ENCODE data around the gene CNIH3.

CNIH3 gene

DNA sequence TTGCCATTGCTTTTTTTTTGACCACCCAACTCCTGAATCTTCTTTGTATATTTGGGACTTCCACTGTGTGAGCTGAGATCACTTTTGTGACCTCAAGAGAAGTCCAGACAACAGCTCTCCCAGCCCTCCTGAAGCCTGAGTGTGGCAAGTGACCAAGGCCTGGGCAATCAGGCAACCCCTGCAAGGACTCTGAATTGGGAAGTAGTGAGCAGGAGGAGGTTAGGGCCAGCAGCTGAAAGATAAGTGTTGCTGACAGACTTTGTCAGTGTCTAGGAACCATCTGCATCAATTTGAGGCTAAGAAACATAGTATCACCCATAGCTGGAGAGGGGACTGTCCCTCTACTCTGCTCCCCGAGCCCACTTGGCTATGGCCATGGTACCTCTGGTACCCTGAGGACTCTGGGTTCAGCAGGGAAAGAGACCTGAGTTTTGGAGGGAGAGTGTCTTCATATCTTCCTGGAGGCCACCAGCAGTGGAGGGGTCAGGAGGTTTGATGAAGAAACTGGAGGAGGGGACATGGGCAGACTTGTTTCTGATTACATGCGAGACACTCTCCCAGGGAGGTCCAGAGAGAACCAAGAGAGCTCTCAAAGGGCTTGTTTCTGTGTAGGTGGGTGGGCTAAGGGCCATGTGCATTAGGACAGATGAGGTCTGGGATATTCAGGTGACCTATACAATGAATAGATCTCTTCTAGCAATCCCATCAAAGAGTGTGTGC, 166.3 kb downstream of the CNIH3 start:
- no peak for DNase-seq

DNA sequence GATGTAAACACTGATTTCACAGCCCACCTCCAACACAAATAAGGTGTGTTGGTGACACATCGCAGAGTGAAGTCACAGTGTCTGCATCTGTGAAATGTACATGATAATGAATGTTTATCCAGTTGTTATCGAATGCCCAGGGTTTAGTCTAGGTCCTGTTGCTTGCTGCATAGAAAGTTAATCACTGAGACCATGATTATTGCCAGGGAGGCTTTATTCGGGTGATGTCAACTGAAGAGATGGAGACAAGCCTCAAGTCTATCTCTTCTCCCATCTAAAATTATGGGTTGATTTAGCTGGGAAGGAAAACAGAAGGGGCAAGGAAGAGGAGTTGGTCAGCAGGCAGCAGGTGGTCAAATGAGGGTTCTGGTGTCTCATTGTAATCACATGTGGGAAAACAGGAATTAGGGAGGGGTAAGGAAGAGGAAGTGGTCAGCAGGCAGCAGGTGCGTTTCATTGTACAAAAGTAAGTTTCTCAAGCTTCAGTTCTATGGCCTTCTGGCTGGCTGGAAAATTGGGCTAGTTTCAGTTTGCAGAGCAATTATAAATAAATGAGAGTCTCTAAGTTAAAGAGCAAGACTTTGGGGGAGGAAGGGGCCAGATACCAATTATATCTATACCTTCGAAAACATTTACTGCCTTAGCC, 167.0 kb downstream of the CNIH3 start:
- no peak for DNase-seq

- DNase-seq: no peak
Observed at GRCh38 chr1:224784265-224785039, 168.3 kb downstream of the CNIH3 start.

DNA sequence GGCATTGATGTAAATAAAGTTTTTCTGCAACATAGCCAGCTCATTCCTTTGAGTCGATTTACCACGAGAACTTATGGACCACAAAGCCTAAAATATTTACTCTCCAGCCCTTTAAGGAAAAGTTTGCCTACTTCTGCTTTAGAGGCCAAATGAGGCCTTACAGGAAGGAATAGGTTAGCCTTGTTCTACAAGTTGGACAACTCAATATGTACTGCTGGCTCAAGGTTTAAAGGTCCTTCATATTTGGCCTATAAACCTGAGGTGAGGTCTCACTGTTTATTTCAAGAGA, 168.9 kb downstream of the CNIH3 start:
- DNase-seq: no peak

GRCh38 chr1:224785622-224786021, 169.5 kb downstream of the CNIH3 start:
- no peak for DNase-seq

GRCh38 chr1:224786533-224787250, 170.6 kb downstream of the CNIH3 start:
- no peak for DNase-seq

DNA sequence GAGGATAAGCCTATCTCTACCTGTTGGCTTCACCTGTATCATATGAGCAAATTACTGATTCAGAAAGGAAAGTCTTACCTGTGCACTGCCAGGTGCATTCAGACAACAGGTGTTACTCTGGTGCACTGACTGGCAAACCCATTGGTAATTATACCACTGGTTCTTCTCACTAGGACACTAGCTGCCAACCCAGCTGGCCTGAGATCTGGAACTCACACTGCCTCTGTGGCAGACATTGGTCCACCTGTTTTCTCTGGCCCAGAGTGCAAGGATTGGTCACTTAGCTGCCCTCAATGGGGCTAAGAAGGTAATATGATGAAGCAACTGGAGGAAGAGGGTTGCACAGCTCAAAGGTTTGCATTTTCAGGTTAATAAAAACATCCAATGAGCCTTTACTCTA, 173.2 kb downstream of the CNIH3 start:
- DNase-seq: no peak
